ENCODE results near the gene SMAD9.
A peak's percentile ranks its signal among the peaks of the same experiment; 100 is the strongest.

Gene SMAD9

GRCh38 chr13:36817996-36818803 is 101.8 kb downstream of the SMAD9 start:
- no peak for DNase-seq (ENCODE audit: low spot score)

- peak; percentile 24 for DNase-seq (ENCODE audit: low spot score)
These were observed 105.0 kb downstream of the SMAD9 start for GRCh38 chr13:36815062-36815461.

- DNase-seq (ENCODE audit: low spot score), result no peak
These were observed 105.6 kb downstream of the SMAD9 start for GRCh38 chr13:36814465-36814864.

GRCh38 chr13:36813225-36813624 is 106.8 kb downstream of the SMAD9 start:
- DNase-seq (ENCODE audit: low spot score), result no peak

GRCh38 chr13:36807616-36808015 is 112.4 kb downstream of the SMAD9 start:
- no peak for DNase-seq (ENCODE audit: low spot score)

- no peak for DNase-seq (ENCODE audit: low spot score)
These were observed 113.9 kb downstream of the SMAD9 start for GRCh38 chr13:36806102-36806501.

- no peak for DNase-seq (ENCODE audit: low spot score)
These were observed 115.5 kb downstream of the SMAD9 start for GRCh38 chr13:36804588-36804987.

- DNase-seq (ENCODE audit: low spot score), result no peak
These were observed 119.0 kb downstream of the SMAD9 start for GRCh38 chr13:36801035-36801434.

- no peak for DNase-seq (ENCODE audit: low spot score)
These were observed 124.0 kb downstream of the SMAD9 start for GRCh38 chr13:36796052-36796451.

- no peak for DNase-seq (ENCODE audit: low spot score)
These were observed 124.6 kb downstream of the SMAD9 start for GRCh38 chr13:36795463-36795862.
